PFSK-1 (cell line): ENCODE data around the gene HIGD2A.

Experiments
- FOXP2 ChIP-seq: optimal IDR thresholded peaks from 2 replicates; pipeline ENCODE3; 2011; ENCODE audit warnings: borderline replicate concordance, control low read depth, inconsistent platforms; ENCODE audit not compliant: insufficient read depth; ENCODE audit errors: extremely low read length, extremely low read depth
- POLR2AphosphoS5 ChIP-seq: IDR thresholded peaks from 2 replicates; pipeline ENCODE4 v1.6.1; 2012; ENCODE audit warnings: low read depth, mild to moderate bottlenecking, control low read depth, low read length, moderate library complexity
- REST ChIP-seq, 2 experiments: IDR thresholded peaks; 2 replicates each; pipeline versions ENCODE4 v1.6.1 to v1.8.0; 2011 to 2012; ENCODE audit warnings: low read depth in 2 of 2, low read length in 2 of 2, control low read depth in 1 of 2, inconsistent platforms in 1 of 2, mild to moderate bottlenecking in 1 of 2, moderate library complexity in 1 of 2; ENCODE audit not compliant: insufficient read depth in 1 of 2
- SIN3A ChIP-seq: IDR thresholded peaks from 2 replicates; pipeline ENCODE4 v1.6.1; 2012; ENCODE audit warnings: mild to moderate bottlenecking, low read length, moderate library complexity, borderline replicate concordance; ENCODE audit not compliant: insufficient read depth
- TAF1 ChIP-seq: IDR thresholded peaks from 2 replicates; pipeline ENCODE4 v1.6.1; 2012; ENCODE audit warnings: low read length, control low read depth, borderline replicate concordance; ENCODE audit not compliant: insufficient read depth

GRCh38 chr5:176352116-176352878, 36.3 kb upstream of the HIGD2A start:
- TF ChIP-seq REST (IDR thresholded peaks at IDR 0.05; ENCODE audit: insufficient read depth in 1 of 2, low read depth in 2 of 2, low read length in 2 of 2) (no peak), POLR2AphosphoS5 (no peak), SIN3A (no peak), TAF1 (no peak), FOXP2 (no peak)
